SK-N-MC (cell line): ENCODE results near the gene TSPOAP1.

Source experiments
- DNase-seq: peaks from one replicate; pipeline ENCODE4 v3.0.0-alpha.2; 2011; ENCODE audit warnings: low read depth, low spot score
- H3K27ac ChIP-seq: fragments of 200-600 bp; sonication (generic); 2 replicates; pipeline ENCODE4 v1.5.1; 2016; ENCODE audit warnings: mixed run types
- H3K36me3 ChIP-seq: fragments of 200-600 bp; sonication (generic); 2 replicates; pipeline ENCODE4 v1.6.1; 2017; ENCODE audit warnings: antibody characterized with exemption, low read length, mixed read lengths; ENCODE audit not compliant: insufficient read depth
- H3K4me3 ChIP-seq: fragments of 200-600 bp; sonication (generic); 2 replicates; pipeline ENCODE4 v1.5.1; 2016
- H3K9ac ChIP-seq: fragments of 200-600 bp; sonication (generic); 2 replicates; pipeline ENCODE4 v1.8.0; 2017; ENCODE audit warnings: mixed run types, mixed read lengths; ENCODE audit not compliant: insufficient read length
- H3K9me3 ChIP-seq: fragments of 200-600 bp; sonication (generic); 2 replicates; pipeline ENCODE4 v1.6.1; 2017; ENCODE audit warnings: low read depth, mild to moderate bottlenecking, antibody characterized with exemption, low read length, moderate library complexity, mixed read lengths
- EZH2 ChIP-seq: fragments of 200-600 bp; sonication (generic); IDR thresholded peaks from one replicate; pipeline ENCODE4 v1.6.1; 2017; ENCODE audit warnings: antibody characterized with exemption
- FOXP2 ChIP-seq: optimal IDR thresholded peaks from 2 replicates; pipeline ENCODE3; 2011; ENCODE audit warnings: mild to moderate bottlenecking, moderate library complexity; ENCODE audit not compliant: insufficient read depth; ENCODE audit errors: extremely low read length, control extremely low read depth
- POLR2AphosphoS5 ChIP-seq: IDR thresholded peaks from 2 replicates; pipeline ENCODE4 v1.6.1; 2012; ENCODE audit warnings: mild to moderate bottlenecking, low read depth, low read length, borderline replicate concordance

TSPOAP1 gene

GRCh38 chr17:58353389-58353825, 24.8 kb upstream of the TSPOAP1 start:
- H3K9me3 ChIP-seq = no peaks in the 10 kb centered on the region
- H3K9ac ChIP-seq = peak overlapping the region; percentile 98
- H3K27ac ChIP-seq = no peak overlapping the region
- H3K4me3 ChIP-seq = peak overlapping the region; percentile 93
- no peak for DNase-seq
- H3K36me3 ChIP-seq = peaks cover 21% of the 10 kb centered on the region
- TF ChIP-seq POLR2AphosphoS5 (no peak), EZH2 (no peak), FOXP2 (no peak)

- no peaks in the 10 kb centered on the region for H3K9me3 ChIP-seq
- H3K27ac ChIP-seq = peak overlapping the region; percentile 67; the same call in 1 of the 2 replicates
- no peak for DNase-seq
- TF ChIP-seq EZH2 = no peak
- no peak for TF ChIP-seq FOXP2
- TF ChIP-seq POLR2AphosphoS5 = no peak
- H3K36me3 ChIP-seq = peaks cover 27% of the 10 kb centered on the region
- H3K4me3 ChIP-seq = peak overlapping the region; percentile 93
- H3K9ac ChIP-seq = peak overlapping the region; percentile 98
Measured at GRCh38 chr17:58352596-58353388, 24.2 kb upstream of the TSPOAP1 start.

GRCh38 chr17:58351831-58352595, 23.4 kb upstream of the TSPOAP1 start, which contains the start of gene SUPT4H1:
TSS of gene SUPT4H1 (minus strand) at chr17:58352201. CDS start at chr17:58352135, 66 bp downstream.
- DNase-seq = peak; percentile 67
- Histone ChIP-seq H3K4me3 (peak within 1 kb of the TSS; percentile 93), H3K27ac (peak within 1 kb of the TSS; percentile 67; the same call in 1 of the 2 replicates), H3K36me3 (peaks cover 35% of the 10 kb centered on the region), H3K9ac (peak within 1 kb of the TSS; percentile 98), H3K9me3 (no peaks in the 10 kb centered on the region)
- TF ChIP-seq POLR2AphosphoS5 (peak; percentile 90), EZH2 (no peak)

GRCh38 chr17:58351182-58351581, 22.6 kb upstream of the TSPOAP1 start:
- no peak for DNase-seq
- H3K36me3 ChIP-seq = peaks cover 43% of the 10 kb centered on the region
- no peaks in the 10 kb centered on the region for H3K9me3 ChIP-seq
- TF ChIP-seq POLR2AphosphoS5 (no peak), FOXP2 (no peak), EZH2 (no peak)
- H3K4me3 ChIP-seq = peak overlapping the region; percentile 93
- no peak overlapping the region for H3K27ac ChIP-seq
- peak overlapping the region; percentile 98 for H3K9ac ChIP-seq

DNA sequence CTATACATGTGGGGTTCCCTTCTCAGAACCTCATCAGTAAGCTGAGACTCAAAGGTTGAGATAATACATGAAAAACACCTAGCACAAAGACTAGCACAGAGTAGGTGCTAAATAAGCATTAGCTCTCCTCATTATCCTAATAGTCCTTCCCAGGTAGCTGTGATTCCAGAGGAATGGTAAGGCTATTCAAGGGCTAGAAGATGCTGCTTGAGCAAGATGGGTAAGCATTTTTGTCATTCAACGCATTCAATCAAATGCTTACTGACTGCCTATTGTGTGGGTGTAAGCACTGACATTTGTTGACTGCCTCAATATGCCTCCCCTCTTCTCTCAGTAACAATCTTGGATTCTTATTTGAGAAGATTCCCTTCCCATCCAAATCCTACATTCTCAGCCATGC, 19.4 kb upstream of the TSPOAP1 start:
- no peak for DNase-seq
- Histone ChIP-seq H3K9me3 (no peaks in the 10 kb centered on the region), H3K9ac (no peak overlapping the region), H3K27ac (no peak overlapping the region), H3K4me3 (no peak overlapping the region), H3K36me3 (peaks cover 62% of the 10 kb centered on the region)
- TF ChIP-seq POLR2AphosphoS5 (no peak), EZH2 (no peak), FOXP2 (no peak)

GRCh38 chr17:58345500-58345899, 16.9 kb upstream of the TSPOAP1 start:
- Histone ChIP-seq H3K27ac (no peak overlapping the region), H3K4me3 (no peak overlapping the region), H3K36me3 (peaks cover 57% of the 10 kb centered on the region), H3K9me3 (no peaks in the 10 kb centered on the region), H3K9ac (no peak overlapping the region)
- TF ChIP-seq EZH2 = no peak
- TF ChIP-seq POLR2AphosphoS5 = no peak
- no peak for TF ChIP-seq FOXP2
- no peak for DNase-seq

DNA sequence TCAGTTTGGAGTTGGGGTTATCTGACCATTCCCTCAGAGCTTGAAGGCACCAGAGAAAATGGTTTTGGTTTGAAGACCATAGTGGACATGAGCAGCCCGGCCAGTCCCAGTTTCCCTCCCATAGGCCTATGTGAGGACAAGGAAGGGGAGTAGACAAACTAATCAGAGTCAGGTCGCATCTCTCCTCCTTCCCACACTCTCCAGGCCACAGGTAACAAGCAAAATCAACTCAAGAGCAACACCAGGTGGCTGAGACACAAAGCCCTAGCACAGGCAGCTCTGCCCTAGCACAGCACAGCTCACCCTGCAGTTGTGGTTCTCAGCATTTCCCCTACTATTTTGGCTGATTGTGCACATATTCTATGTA, 16.2 kb upstream of the TSPOAP1 start:
- H3K27ac ChIP-seq = no peak overlapping the region

GRCh38 chr17:58344047-58344790, 15.6 kb upstream of the TSPOAP1 start:
- no peak for DNase-seq
- Histone ChIP-seq H3K27ac (no peak overlapping the region), H3K4me3 (no peak overlapping the region), H3K9ac (no peak overlapping the region), H3K36me3 (peaks cover 49% of the 10 kb centered on the region), H3K9me3 (no peaks in the 10 kb centered on the region)
- TF ChIP-seq POLR2AphosphoS5 = no peak
- no peak for TF ChIP-seq FOXP2
- no peak for TF ChIP-seq EZH2

More for the DNA sequence above, 16.2 kb upstream of the TSPOAP1 start:
- TF ChIP-seq EZH2 (no peak), POLR2AphosphoS5 (no peak), FOXP2 (no peak)
- Histone ChIP-seq H3K9ac (no peak overlapping the region), H3K9me3 (no peaks in the 10 kb centered on the region), H3K4me3 (no peak overlapping the region), H3K36me3 (peaks cover 55% of the 10 kb centered on the region)
- no peak for DNase-seq
